Measurements from ENCODE around the gene TUG1. TPM values are rescaled to one million over a fixed set of nuclear protein-coding genes. Genes with fewer than 3 reads are reported as not detected.

Gene TUG1
- total and polyA plus RNA-seq, 2 donors (not counting 3 experiments of a cell fraction or from before 2014, with no cell fraction given), result 77.1 to 85.9 TPM

DNA sequence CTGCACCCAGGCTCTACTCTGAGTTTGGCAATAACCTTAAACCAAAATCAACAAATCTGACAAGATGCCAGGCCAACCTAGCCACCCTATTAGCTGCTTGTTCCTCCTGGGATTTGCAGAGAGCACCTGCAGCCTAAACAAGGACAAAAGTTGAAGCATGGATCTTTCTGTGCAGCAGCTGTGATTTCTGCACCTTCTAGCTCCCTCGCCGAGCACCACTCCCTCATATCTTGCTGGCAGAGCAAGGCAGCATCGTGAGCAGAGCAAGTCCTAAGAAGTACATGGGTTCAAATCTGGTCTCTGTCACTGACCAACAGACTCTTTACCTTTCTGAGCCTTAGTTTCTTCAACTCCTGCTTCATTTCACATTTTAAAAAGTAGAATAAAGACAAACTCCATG lies 38.8 kb upstream of the TUG1 start:
- no peak overlapping the region for H3K27ac ChIP-seq (ENCODE audit: insufficient read depth, low read depth, low read length)
- H2AFZ ChIP-seq (ENCODE audit: low read depth, low read length), result no peak overlapping the region
- H3K4me3 ChIP-seq (replicated peaks in 1 of 3; ENCODE audit: insufficient read depth in 1 of 3, low read depth in 1 of 3, low read length in 3 of 3), result no peak overlapping the region
- BruUV-seq (replicated peaks), result no TSS peak
- H3K4me2 ChIP-seq (ENCODE audit: insufficient read depth, low read length), result no peak overlapping the region
- no peaks in the 10 kb centered on the region for H4K20me1 ChIP-seq (replicated peaks; ENCODE audit: control insufficient read depth, extremely low read depth, insufficient read depth, low read length)
- TF ChIP-seq JUN (IDR thresholded peaks at IDR 0.05; ENCODE audit: borderline replicate concordance, insufficient read depth, insufficient read length, low read depth), result no peak
- no peak for TF ChIP-seq CTCF (IDR thresholded peaks at IDR 0.05; ENCODE audit: extremely low read depth in 1 of 2, insufficient read depth in 1 of 2, low read depth in 1 of 2, low read length in 2 of 2)
- TF ChIP-seq MYC (IDR thresholded peaks at IDR 0.05; ENCODE audit: low read depth, low read length), result no peak
- TF ChIP-seq GATA2 (IDR thresholded peaks at IDR 0.05; ENCODE audit: insufficient read depth, insufficient read length, low read depth, low read length), result no peak
- TF ChIP-seq, protein P1, sequence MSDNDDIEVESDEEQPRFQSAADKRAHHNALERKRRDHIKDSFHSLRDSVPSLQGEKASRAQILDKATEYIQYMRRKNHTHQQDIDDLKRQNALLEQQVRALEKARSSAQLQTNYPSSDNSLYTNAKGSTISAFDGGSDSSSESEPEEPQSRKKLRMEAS (IDR thresholded peaks at IDR 0.05; ENCODE audit: insufficient read depth, insufficient read length), result no peak
- no peak for TF ChIP-seq FOS (IDR thresholded peaks at IDR 0.05; ENCODE audit: borderline replicate concordance, insufficient read depth, low read length)
- no peak for TF ChIP-seq EZH2 (IDR thresholded peaks at IDR 0.05; ENCODE audit: borderline replicate concordance, low read depth, low read length, severe bottlenecking)
- TF ChIP-seq POLR2AphosphoS5 (IDR thresholded peaks at IDR 0.05; ENCODE audit: insufficient read depth, low read depth, low read length), result no peak
- TF ChIP-seq POLR2A (IDR thresholded peaks at IDR 0.05; ENCODE audit: low read depth, low read length), result no peak
- H3K9me1 ChIP-seq (replicated peaks; ENCODE audit: control insufficient read depth, extremely low read depth, insufficient read depth, low read length), result no peaks in the 10 kb centered on the region
- dilution Hi-C loops (cut with MboI; ENCODE audit: extremely low pct_ligation_motif_present, low sequenced_read_pairs) (loop anchor here (10.0 kb wide), 1 partner anchor 235 kb away; the partner anchor contains the start of gene OSBP2), intact Hi-C loops (cut with micrococcal nuclease) (no loop called here)
- ChIA-PET CTCF (interaction anchor here (1.4 kb wide), 1 partner anchor 155 kb away, joined by 6 read pairs; no protein-coding TSS in a partner anchor), POLR2A (no interaction called here)
- no peaks in the 10 kb centered on the region for H3K27me3 ChIP-seq (ENCODE audit: control insufficient read depth in 2 of 2, insufficient read depth in 2 of 2, low read length in 2 of 2)
- no peak for DNase-seq (ENCODE audit: low read depth, low spot score)
- no peak overlapping the region for H3K9ac ChIP-seq (replicated peaks; ENCODE audit: extremely low read depth, insufficient read depth, low read length)
- peaks cover 25 to 74% of the 10 kb centered on the region in 2 experiments for H3K36me3 ChIP-seq (ENCODE audit: control insufficient read depth in 2 of 2, extremely low read depth in 1 of 2, insufficient read depth in 2 of 2, low read length in 2 of 2)
- H3K4me1 ChIP-seq (ENCODE audit: control insufficient read depth, extremely low read depth, insufficient read depth, low read length), result no peaks in the 10 kb centered on the region
- H3K9me3 ChIP-seq (replicated peaks; ENCODE audit: control insufficient read depth, insufficient read depth, low read length), result no peaks in the 10 kb centered on the region
- H3K79me2 ChIP-seq (ENCODE audit: control insufficient read depth, insufficient read depth, low read length), result no peaks in the 10 kb centered on the region
- no peak for FAIRE-seq
